Measurements from ENCODE around the gene ZNF865.

Gene ZNF865

GRCh38 chr19:55658846-55659459 lies 53.5 kb downstream of the ZNF865 start:
- Histone ChIP-seq H3K27ac (ENCODE audit: low read depth, low read length) (no peak overlapping the region), H3K4me1 (ENCODE audit: control insufficient read depth in 1 of 2, insufficient read depth in 2 of 2, low read length in 2 of 2) (peaks cover 23 to 38% of the 10 kb centered on the region in 2 donors), H3K4me3 (ENCODE audit: low read depth in 1 of 2, low read length in 2 of 2) (no peak overlapping the region), H3K9me3 (ENCODE audit: control insufficient read depth in 1 of 2, low read length in 2 of 2) (no peaks in the 10 kb centered on the region), H3K27me3 (ENCODE audit: control insufficient read depth in 1 of 2, insufficient read depth in 2 of 2, low read length in 2 of 2) (no peaks in the 10 kb centered on the region), H3K36me3 (ENCODE audit: control insufficient read depth in 1 of 2, insufficient read depth in 2 of 2, low read length in 2 of 2) (peaks cover 35 to 52% of the 10 kb centered on the region in 2 donors), H3K9ac (ENCODE audit: low read depth in 1 of 2, low read length in 2 of 2) (no peak overlapping the region)

- Histone ChIP-seq H3K4me3 (ENCODE audit: low read depth in 1 of 2, low read length in 2 of 2) (no peak overlapping the region), H3K36me3 (ENCODE audit: control insufficient read depth in 1 of 2, insufficient read depth in 2 of 2, low read length in 2 of 2) (peaks cover 40 to 60% of the 10 kb centered on the region in 2 donors), H3K27ac (ENCODE audit: low read depth, low read length) (no peak overlapping the region), H3K9ac (ENCODE audit: low read depth in 1 of 2, low read length in 2 of 2) (no peak overlapping the region), H3K27me3 (ENCODE audit: control insufficient read depth in 1 of 2, insufficient read depth in 2 of 2, low read length in 2 of 2) (no peaks in the 10 kb centered on the region), H3K4me1 (ENCODE audit: control insufficient read depth in 1 of 2, insufficient read depth in 2 of 2, low read length in 2 of 2) (peaks cover 23 to 38% of the 10 kb centered on the region in 2 donors), H3K9me3 (ENCODE audit: control insufficient read depth in 1 of 2, low read length in 2 of 2) (no peaks in the 10 kb centered on the region)
Measured at GRCh38 chr19:55659822-55660221, 54.4 kb downstream of the ZNF865 start.

GRCh38 chr19:55660404-55660803 lies 55.0 kb downstream of the ZNF865 start:
- Histone ChIP-seq H3K4me3 (ENCODE audit: low read depth in 1 of 2, low read length in 2 of 2) (no peak overlapping the region), H3K27ac (ENCODE audit: low read depth, low read length) (no peak overlapping the region), H3K4me1 (ENCODE audit: control insufficient read depth in 1 of 2, insufficient read depth in 2 of 2, low read length in 2 of 2) (peaks cover 23 to 38% of the 10 kb centered on the region in 2 donors)

GRCh38 chr19:55660991-55661390 lies 55.5 kb downstream of the ZNF865 start:
- no peaks in the 10 kb centered on the region for H3K27me3 ChIP-seq (ENCODE audit: control insufficient read depth in 1 of 2, insufficient read depth in 2 of 2, low read length in 2 of 2)
- H3K36me3 ChIP-seq (ENCODE audit: control insufficient read depth in 1 of 2, insufficient read depth in 2 of 2, low read length in 2 of 2) = peaks cover 42 to 71% of the 10 kb centered on the region in 2 donors
- H3K4me1 ChIP-seq (ENCODE audit: control insufficient read depth in 1 of 2, insufficient read depth in 2 of 2, low read length in 2 of 2) = peaks cover 21 to 33% of the 10 kb centered on the region in 2 donors
- H3K9ac ChIP-seq (ENCODE audit: low read depth in 1 of 2, low read length in 2 of 2) = no peak overlapping the region
- no peak overlapping the region for H3K4me3 ChIP-seq (ENCODE audit: low read depth in 1 of 2, low read length in 2 of 2)
- H3K9me3 ChIP-seq (ENCODE audit: control insufficient read depth in 1 of 2, low read length in 2 of 2) = no peaks in the 10 kb centered on the region
- no peak overlapping the region for H3K27ac ChIP-seq (ENCODE audit: low read depth, low read length)

More at GRCh38 chr19:55660404-55660803, 55.0 kb downstream of the ZNF865 start:
- Histone ChIP-seq H3K9me3 (ENCODE audit: control insufficient read depth in 1 of 2, low read length in 2 of 2) (no peaks in the 10 kb centered on the region), H3K9ac (ENCODE audit: low read depth in 1 of 2, low read length in 2 of 2) (no peak overlapping the region), H3K36me3 (ENCODE audit: control insufficient read depth in 1 of 2, insufficient read depth in 2 of 2, low read length in 2 of 2) (peaks cover 40 to 65% of the 10 kb centered on the region in 2 donors), H3K27me3 (ENCODE audit: control insufficient read depth in 1 of 2, insufficient read depth in 2 of 2, low read length in 2 of 2) (no peaks in the 10 kb centered on the region)

GRCh38 chr19:55661826-55662225 lies 56.4 kb downstream of the ZNF865 start:
- no peak overlapping the region for H3K27ac ChIP-seq (ENCODE audit: low read depth, low read length)
- no peak overlapping the region for H3K9ac ChIP-seq (ENCODE audit: low read depth in 1 of 2, low read length in 2 of 2)
- H3K9me3 ChIP-seq (ENCODE audit: control insufficient read depth in 1 of 2, low read length in 2 of 2) = no peaks in the 10 kb centered on the region
- no peak overlapping the region for H3K4me3 ChIP-seq (ENCODE audit: low read depth in 1 of 2, low read length in 2 of 2)
- H3K36me3 ChIP-seq (ENCODE audit: control insufficient read depth in 1 of 2, insufficient read depth in 2 of 2, low read length in 2 of 2) = peaks cover 50 to 79% of the 10 kb centered on the region in 2 donors
- H3K27me3 ChIP-seq (ENCODE audit: control insufficient read depth in 1 of 2, insufficient read depth in 2 of 2, low read length in 2 of 2) = no peaks in the 10 kb centered on the region
- H3K4me1 ChIP-seq (ENCODE audit: control insufficient read depth in 1 of 2, insufficient read depth in 2 of 2, low read length in 2 of 2) = peaks cover 19 to 32% of the 10 kb centered on the region in 2 donors

- Histone ChIP-seq H3K27me3 (ENCODE audit: control insufficient read depth in 1 of 2, insufficient read depth in 2 of 2, low read length in 2 of 2) (no peaks in the 10 kb centered on the region), H3K27ac (ENCODE audit: low read depth, low read length) (no peak overlapping the region), H3K36me3 (ENCODE audit: control insufficient read depth in 1 of 2, insufficient read depth in 2 of 2, low read length in 2 of 2) (peaks cover 57 to 92% of the 10 kb centered on the region in 2 donors), H3K4me1 (ENCODE audit: control insufficient read depth in 1 of 2, insufficient read depth in 2 of 2, low read length in 2 of 2) (peaks cover 24 to 26% of the 10 kb centered on the region in 2 donors), H3K9ac (ENCODE audit: low read depth in 1 of 2, low read length in 2 of 2) (no peak overlapping the region), H3K4me3 (ENCODE audit: low read depth in 1 of 2, low read length in 2 of 2) (no peak overlapping the region), H3K9me3 (ENCODE audit: control insufficient read depth in 1 of 2, low read length in 2 of 2) (no peaks in the 10 kb centered on the region)
Measured at GRCh38 chr19:55663846-55664536, 58.5 kb downstream of the ZNF865 start.

GRCh38 chr19:55666343-55667005 lies 61.0 kb downstream of the ZNF865 start:
- H3K9me3 ChIP-seq (ENCODE audit: control insufficient read depth in 1 of 2, low read length in 2 of 2) = no peaks in the 10 kb centered on the region
- H3K36me3 ChIP-seq (ENCODE audit: control insufficient read depth in 1 of 2, insufficient read depth in 2 of 2, low read length in 2 of 2) = peaks cover 57 to 91% of the 10 kb centered on the region in 2 donors
- no peak overlapping the region for H3K27ac ChIP-seq (ENCODE audit: low read depth, low read length)
- H3K4me3 ChIP-seq (ENCODE audit: low read depth in 1 of 2, low read length in 2 of 2) = no peak overlapping the region
- H3K9ac ChIP-seq (ENCODE audit: low read depth in 1 of 2, low read length in 2 of 2) = peak overlapping the region in 1 of 2 donors; percentile 11
- no peaks in the 10 kb centered on the region for H3K27me3 ChIP-seq (ENCODE audit: control insufficient read depth in 1 of 2, insufficient read depth in 2 of 2, low read length in 2 of 2)
- peaks cover 24 to 29% of the 10 kb centered on the region in 2 donors for H3K4me1 ChIP-seq (ENCODE audit: control insufficient read depth in 1 of 2, insufficient read depth in 2 of 2, low read length in 2 of 2)
